Stimulated activated CD4-positive, alpha-beta T cell treated with anti-CD3 and anti-CD28 coated beads, Interleukin-4, amount 100 ng/mL, for 24 hours (primary cell): Measurements from ENCODE around the gene TNNI3.
A peak's percentile ranks its signal among the peaks of the same experiment; 100 is the strongest.

Source experiments
- DNase-seq: peaks from one replicate; pipeline ENCODE4 v3.0.0-alpha.2; 2020

TNNI3 gene

DNA sequence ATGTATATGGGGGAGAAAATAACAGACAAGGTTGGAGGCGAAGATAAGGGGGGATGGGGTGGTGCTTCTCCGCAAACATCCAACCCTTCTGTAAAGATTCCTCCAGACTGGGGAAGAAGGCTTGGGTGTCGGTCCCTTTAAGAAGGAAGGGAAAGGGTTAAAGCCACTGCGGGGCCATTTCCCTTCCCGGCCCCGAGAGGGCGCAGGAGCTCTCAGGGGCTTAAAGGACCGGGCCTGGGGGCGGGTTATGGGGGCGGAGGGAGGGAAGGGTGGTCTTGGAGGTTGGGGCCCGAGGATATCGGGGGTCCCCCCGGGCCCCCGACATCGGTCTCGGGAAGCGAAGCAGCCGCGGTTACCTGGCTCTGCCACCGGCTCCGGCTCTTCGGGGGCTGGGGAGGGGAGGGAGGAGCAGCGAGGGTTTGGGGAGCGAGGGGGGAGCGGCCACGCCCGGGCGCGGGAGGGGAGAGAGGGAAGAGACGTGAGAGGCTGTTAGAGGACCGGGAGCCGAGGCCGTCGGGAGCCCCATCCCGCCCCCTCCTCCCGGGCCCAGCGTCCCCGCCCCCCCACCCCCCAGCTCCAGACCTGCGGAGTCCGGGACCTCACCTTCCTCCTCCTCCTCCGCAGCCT lies 11.3 kb downstream of the TNNI3 start:
- no peak for DNase-seq

GRCh38 chr19:55145232-55145631 lies 12.3 kb downstream of the TNNI3 start:
- no peak for DNase-seq

- DNase-seq: no peak
These were observed 15.8 kb downstream of the TNNI3 start for GRCh38 chr19:55141696-55142095.

DNA sequence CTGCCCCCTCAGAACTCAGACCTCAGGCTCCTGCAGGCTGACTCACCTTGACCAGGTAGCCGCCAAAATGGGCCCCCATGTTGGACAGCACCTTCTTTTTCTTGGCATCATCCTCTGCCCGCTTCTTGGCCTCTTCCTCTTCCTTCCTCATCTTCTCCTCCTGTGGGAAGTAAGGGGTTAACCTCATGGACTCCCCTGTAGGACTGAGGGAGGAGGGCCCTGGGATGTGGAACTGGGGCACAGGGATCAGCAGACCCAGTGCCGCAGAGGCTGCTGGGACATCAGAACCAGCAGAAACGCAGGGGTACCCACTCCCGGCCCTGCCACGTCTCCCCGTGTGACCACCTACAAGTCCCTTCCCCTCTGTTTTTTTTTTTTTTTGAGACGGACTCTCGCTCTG lies 19.6 kb downstream of the TNNI3 start:
- DNase-seq: no peak

GRCh38 chr19:55136399-55137102 lies 21.0 kb downstream of the TNNI3 start:
- no peak for DNase-seq

GRCh38 chr19:55134736-55135135 lies 22.8 kb downstream of the TNNI3 start:
- DNase-seq: no peak

GRCh38 chr19:55133639-55134444 lies 23.7 kb downstream of the TNNI3 start:
- no peak for DNase-seq

GRCh38 chr19:55132453-55133129 lies 24.9 kb downstream of the TNNI3 start:
- DNase-seq: no peak

DNA sequence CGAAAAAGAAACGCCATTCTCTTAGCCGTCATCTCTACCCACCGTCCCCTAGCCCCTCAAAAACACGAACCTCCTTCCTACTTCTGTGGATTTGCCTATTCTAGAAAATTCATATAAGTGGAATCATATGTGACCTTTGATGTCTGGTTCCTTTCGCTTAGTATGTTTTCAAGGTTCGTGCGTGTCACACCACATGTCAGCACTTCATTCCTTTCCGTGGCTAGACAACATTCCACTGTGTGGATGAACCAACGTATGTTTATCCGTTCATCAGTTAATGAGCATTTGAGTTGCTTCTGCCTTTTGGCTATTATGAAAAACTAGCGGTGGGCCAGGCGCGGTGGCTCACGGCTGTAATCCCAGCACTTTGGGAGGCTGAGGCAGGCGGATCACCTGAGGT lies 26.1 kb downstream of the TNNI3 start:
- no peak for DNase-seq

DNA sequence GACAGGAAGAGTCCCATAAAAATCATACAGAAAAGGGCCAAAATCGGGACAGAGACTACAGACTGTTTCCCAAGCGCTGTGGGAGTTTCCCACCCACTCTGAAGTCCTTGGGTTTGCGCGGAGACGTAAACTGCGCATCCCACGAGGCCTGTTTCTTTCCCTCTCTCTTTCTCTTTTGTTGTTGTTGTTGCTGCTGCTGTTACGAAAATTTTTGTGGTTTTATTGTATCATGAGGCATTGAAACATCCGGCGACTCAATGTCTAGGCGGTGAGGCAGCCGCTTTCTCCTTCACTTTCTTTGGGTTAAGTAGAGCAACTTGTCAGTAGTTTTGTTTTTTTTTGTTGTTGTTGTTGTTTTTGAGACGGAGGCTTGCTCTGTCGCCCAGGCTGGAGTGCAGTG lies 38.5 kb downstream of the TNNI3 start:
- DNase-seq: no peak

DNA sequence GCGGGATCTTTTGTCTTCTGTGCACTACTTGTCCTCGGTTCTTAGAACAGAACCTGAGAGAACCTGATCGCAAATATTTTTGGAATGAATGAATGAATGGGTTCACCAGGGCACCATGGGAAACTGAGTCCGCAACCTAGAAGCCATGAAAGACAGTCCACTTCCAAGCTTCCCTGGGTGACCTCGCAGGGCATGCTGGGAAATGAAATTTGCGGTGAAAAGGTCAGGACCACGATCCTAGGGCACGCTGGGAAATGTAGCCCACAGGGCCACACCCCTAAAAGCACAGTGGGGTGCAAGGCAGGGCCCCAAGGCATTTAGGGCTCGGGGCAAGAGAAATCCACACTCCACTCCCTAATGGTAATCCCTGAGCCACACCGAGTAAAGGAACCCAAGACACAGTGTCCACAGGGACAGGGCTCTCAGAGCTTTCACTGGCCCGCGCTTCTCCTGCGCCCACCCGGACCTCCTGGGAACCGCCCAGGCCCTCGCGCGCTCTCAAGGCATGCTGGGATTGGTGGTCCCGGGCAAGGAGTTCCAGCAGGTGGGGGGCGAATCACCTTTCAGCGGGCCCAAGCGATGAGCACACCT lies 39.0 kb downstream of the TNNI3 start:
- peak; percentile 23 for DNase-seq

DNA sequence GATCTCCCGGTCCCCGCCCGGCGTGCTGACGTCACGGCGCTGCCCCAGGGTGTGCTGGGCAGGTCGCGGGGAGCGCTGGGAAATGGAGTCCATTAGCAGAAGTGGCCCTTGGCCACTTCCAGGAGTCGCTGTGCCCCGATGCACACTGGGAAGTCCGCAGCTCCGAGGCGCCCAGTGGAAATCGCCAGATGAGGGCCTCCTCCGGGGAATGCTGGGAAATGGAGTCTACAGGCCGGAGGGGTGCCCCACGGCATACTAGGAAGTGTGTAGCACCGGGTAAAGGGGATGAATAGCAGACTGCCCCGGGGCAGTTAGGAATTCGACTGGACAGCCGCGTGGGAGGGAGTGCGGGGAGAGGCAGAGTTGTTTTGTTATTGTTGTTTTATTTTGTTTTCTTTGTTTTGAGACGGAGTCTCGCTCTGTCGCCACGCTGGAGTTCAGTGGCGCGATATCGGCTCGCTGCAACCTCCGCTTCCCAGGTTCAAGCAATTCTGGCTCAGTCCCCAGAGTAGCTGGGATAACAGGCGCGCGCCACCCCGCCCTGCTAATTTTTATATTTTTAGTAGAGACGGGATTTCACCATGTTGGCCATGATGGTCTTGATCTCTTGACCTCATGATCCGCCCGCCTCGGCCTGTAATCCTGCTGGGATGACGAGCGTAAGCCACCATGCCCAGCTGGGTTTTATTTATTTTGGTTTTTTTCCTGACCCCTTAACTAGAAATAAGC lies 39.7 kb downstream of the TNNI3 start:
- peak; percentile 97 for DNase-seq

GRCh38 chr19:55116859-55117662 lies 40.5 kb downstream of the TNNI3 start, which contains the start of gene PPP1R12C:
TSS of gene PPP1R12C (minus strand) at chr19:55117637. CDS start at chr19:55117543, 94 bp downstream.
- peak; percentile 10 for DNase-seq

- peak; percentile 65 for DNase-seq
These were observed 41.2 kb downstream of the TNNI3 start for GRCh38 chr19:55116232-55116858.

GRCh38 chr19:55115446-55116065 lies 42.0 kb downstream of the TNNI3 start:
- DNase-seq: no peak

- no peak for DNase-seq
These were observed 42.9 kb downstream of the TNNI3 start for GRCh38 chr19:55114566-55115145.

GRCh38 chr19:55113570-55114039 lies 43.9 kb downstream of the TNNI3 start:
- DNase-seq: no peak

GRCh38 chr19:55112777-55113569 lies 44.6 kb downstream of the TNNI3 start:
- no peak for DNase-seq

GRCh38 chr19:55112246-55112776 lies 45.2 kb downstream of the TNNI3 start:
- no peak for DNase-seq
